ENCODE results near the gene PIKFYVE.

PIKFYVE gene

DNA sequence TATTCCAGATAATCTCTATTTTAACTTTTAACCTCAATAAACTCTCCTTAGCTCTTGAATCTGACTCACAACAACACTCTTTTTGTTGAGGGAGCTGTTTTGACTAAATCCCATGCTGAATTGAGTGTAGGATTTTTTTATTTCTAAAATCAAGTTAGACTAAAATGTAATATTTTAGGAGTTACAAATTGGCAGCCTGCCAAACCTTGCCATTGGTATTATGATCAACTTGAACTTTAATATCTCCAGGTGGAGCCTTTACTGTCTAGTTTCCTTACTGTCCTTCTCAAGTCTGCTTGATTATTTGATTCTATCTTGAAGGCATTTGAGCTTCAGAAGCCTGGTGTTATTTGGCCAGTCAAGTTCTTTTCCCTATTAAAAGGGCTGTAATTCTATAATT lies 8.7 kb downstream of the PIKFYVE start:
- Mint-ChIP-seq H3K9me3 (peaks cover 14% of the 10 kb centered on the region), H3K27ac (no peak overlapping the region), H3K27me3 (ENCODE audit: low read depth, poor library complexity) (no peaks in the 10 kb centered on the region), H3K36me3 (ENCODE audit: low read depth) (peaks cover 76% of the 10 kb centered on the region), H3K4me3 (no peak overlapping the region), H3K4me1 (no peaks in the 10 kb centered on the region)
- TF ChIP-seq, protein P1, sequence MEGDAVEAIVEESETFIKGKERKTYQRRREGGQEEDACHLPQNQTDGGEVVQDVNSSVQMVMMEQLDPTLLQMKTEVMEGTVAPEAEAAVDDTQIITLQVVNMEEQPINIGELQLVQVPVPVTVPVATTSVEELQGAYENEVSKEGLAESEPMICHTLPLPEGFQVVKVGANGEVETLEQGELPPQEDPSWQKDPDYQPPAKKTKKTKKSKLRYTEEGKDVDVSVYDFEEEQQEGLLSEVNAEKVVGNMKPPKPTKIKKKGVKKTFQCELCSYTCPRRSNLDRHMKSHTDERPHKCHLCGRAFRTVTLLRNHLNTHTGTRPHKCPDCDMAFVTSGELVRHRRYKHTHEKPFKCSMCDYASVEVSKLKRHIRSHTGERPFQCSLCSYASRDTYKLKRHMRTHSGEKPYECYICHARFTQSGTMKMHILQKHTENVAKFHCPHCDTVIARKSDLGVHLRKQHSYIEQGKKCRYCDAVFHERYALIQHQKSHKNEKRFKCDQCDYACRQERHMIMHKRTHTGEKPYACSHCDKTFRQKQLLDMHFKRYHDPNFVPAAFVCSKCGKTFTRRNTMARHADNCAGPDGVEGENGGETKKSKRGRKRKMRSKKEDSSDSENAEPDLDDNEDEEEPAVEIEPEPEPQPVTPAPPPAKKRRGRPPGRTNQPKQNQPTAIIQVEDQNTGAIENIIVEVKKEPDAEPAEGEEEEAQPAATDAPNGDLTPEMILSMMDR (IDR thresholded peaks at IDR 0.05) = no peak
- DNase-seq = no peak

DNA sequence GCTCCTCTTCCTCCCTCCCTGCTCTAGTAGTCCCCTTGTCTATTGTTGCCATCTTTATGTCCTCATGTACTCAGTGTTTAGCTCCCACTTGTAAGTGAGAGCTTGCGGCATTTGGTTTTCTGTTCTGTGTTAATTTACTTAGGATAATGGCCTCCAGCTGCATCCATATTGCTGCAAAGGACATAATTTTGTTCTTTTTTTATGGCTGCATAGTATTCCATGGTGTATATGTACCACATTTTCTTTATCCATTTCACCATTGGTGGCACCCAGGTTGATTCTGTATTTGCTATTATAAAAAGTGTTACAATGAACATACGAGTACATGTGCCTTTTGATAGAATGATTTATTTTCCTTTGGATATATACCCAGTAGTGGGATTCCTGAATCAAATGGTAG lies 12.5 kb downstream of the PIKFYVE start:
- Mint-ChIP-seq H3K9me3 (peaks cover 14% of the 10 kb centered on the region), H3K36me3 (ENCODE audit: low read depth) (peaks cover 87% of the 10 kb centered on the region), H3K4me1 (no peaks in the 10 kb centered on the region), H3K4me3 (no peak overlapping the region), H3K27me3 (ENCODE audit: low read depth, poor library complexity) (no peaks in the 10 kb centered on the region), H3K27ac (no peak overlapping the region)
- DNase-seq = no peak
- TF ChIP-seq, protein P1 (IDR thresholded peaks at IDR 0.05) = no peak

- H3K27ac Mint-ChIP-seq = no peak overlapping the region
Measured at GRCh38 chr2:208279236-208279635, 13.2 kb downstream of the PIKFYVE start.

GRCh38 chr2:208280234-208280633 lies 14.2 kb downstream of the PIKFYVE start:
- H3K27me3 Mint-ChIP-seq (ENCODE audit: low read depth, poor library complexity) = no peaks in the 10 kb centered on the region
- H3K9me3 Mint-ChIP-seq = peaks cover 14% of the 10 kb centered on the region
- peaks cover 80% of the 10 kb centered on the region for H3K36me3 Mint-ChIP-seq (ENCODE audit: low read depth)
- H3K4me3 Mint-ChIP-seq = no peak overlapping the region
- no peak for DNase-seq
- no peaks in the 10 kb centered on the region for H3K4me1 Mint-ChIP-seq
- H3K27ac Mint-ChIP-seq = no peak overlapping the region
- TF ChIP-seq, protein P1 (IDR thresholded peaks at IDR 0.05) = no peak

More at GRCh38 chr2:208279236-208279635, 13.2 kb downstream of the PIKFYVE start:
- DNase-seq = no peak
- Mint-ChIP-seq H3K36me3 (ENCODE audit: low read depth) (peaks cover 85% of the 10 kb centered on the region), H3K4me3 (no peak overlapping the region), H3K4me1 (no peaks in the 10 kb centered on the region), H3K27me3 (ENCODE audit: low read depth, poor library complexity) (no peaks in the 10 kb centered on the region), H3K9me3 (peaks cover 14% of the 10 kb centered on the region)
- TF ChIP-seq, protein P1 (IDR thresholded peaks at IDR 0.05) = no peak

DNA sequence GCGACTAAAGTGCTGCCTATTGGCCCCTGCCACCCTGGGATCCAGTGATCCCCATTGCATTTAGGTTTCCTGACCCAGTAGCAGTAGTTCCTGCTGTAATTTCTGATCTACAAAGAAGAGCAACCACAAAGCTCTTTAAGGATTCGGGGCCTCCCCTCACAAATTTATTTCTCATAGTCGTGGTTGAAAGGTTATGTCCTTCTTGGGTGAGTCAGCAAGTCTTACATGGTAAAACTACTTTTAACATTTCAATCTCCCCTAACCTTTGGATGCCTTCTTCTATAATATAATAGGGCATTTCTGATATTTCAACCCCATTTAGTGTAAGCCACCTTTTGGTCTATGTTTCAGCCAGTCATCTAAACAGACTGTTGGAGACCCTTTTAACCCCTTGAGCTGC lies 14.9 kb downstream of the PIKFYVE start:
- no peaks in the 10 kb centered on the region for H3K4me1 Mint-ChIP-seq
- peaks cover 14% of the 10 kb centered on the region for H3K9me3 Mint-ChIP-seq
- peaks cover 80% of the 10 kb centered on the region for H3K36me3 Mint-ChIP-seq (ENCODE audit: low read depth)
- peak overlapping the region; percentile 35 for H3K27ac Mint-ChIP-seq
- DNase-seq = no peak
- no peaks in the 10 kb centered on the region for H3K27me3 Mint-ChIP-seq (ENCODE audit: low read depth, poor library complexity)
- TF ChIP-seq, protein P1 (IDR thresholded peaks at IDR 0.05) = no peak
- no peak overlapping the region for H3K4me3 Mint-ChIP-seq

DNA sequence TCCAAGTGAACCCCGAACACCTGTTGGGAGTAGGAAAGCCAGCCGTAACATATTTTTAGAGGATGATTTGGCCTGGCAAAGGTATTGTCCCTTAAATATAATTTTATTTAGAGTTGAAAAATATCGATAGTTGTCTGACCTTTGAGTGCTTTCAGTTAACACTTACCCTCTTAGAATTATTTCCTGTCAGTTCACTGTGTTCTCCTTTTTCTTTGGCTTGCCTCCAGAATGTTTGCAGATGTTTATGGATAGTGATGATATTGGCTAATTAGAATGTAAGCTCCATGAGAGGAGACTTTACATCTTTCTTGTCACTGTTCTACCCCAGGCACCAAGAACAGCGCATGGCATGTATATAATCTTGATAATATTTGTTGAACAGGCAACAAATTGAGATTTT lies 19.8 kb downstream of the PIKFYVE start:
- H3K9me3 Mint-ChIP-seq = peaks cover 14% of the 10 kb centered on the region
- DNase-seq = no peak
- H3K27me3 Mint-ChIP-seq (ENCODE audit: low read depth, poor library complexity) = no peaks in the 10 kb centered on the region
- peaks cover 77% of the 10 kb centered on the region for H3K36me3 Mint-ChIP-seq (ENCODE audit: low read depth)
- TF ChIP-seq, protein P1 (IDR thresholded peaks at IDR 0.05) = no peak
- no peak overlapping the region for H3K4me3 Mint-ChIP-seq
- no peak overlapping the region for H3K27ac Mint-ChIP-seq
- H3K4me1 Mint-ChIP-seq = no peaks in the 10 kb centered on the region
